Measurements from ENCODE around the gene AKIRIN2. TPM values are rescaled to one million over a fixed set of nuclear protein-coding genes. Genes with fewer than 3 reads are reported as not detected.

AKIRIN2 gene
- total RNA-seq, 1 donor from 2014 or later: 40.0 TPM

GRCh38 chr6:87628424-87628823, 73.6 kb downstream of the AKIRIN2 start:
- no peak for TF ChIP-seq CTCF (IDR thresholded peaks at IDR 0.05)
- no peak for DNase-seq (ENCODE audit: low spot score)
- no peak overlapping the region for H3K27ac Mint-ChIP-seq (ENCODE audit: unreplicated experiment)
- no peaks in the 10 kb centered on the region for H3K9me3 Mint-ChIP-seq (ENCODE audit: low read depth)
- H3K27me3 Mint-ChIP-seq (ENCODE audit: low read depth): no peaks in the 10 kb centered on the region
- no peak overlapping the region for H3K4me3 Mint-ChIP-seq (ENCODE audit: unreplicated experiment)
- H3K36me3 Mint-ChIP-seq (ENCODE audit: low read depth): peaks cover 11% of the 10 kb centered on the region
- peaks cover 4% of the 10 kb centered on the region for H3K4me1 Mint-ChIP-seq (ENCODE audit: low read depth)

Other genes starting within 250 kb of the AKIRIN2 start
- 14.4 to 16.8 TPM (median 16.1 TPM) in 3 replicates for gene SLC35A1, start 229.3 kb downstream of the AKIRIN2 start, total RNA-seq
- gene RARS2, start 112.2 kb downstream of the AKIRIN2 start, total RNA-seq: 43.8 to 50.7 TPM (median 44.7 TPM) in 3 replicates
- gene ORC3, start 112.1 kb downstream of the AKIRIN2 start, total RNA-seq: 16.7 to 28.6 TPM (median 17.5 TPM) in 3 replicates